GM12892 (cell line): ENCODE results near the gene SLC38A4.

Experiments
- POLR2A ChIP-seq: IDR thresholded peaks from 2 replicates; pipeline ENCODE4 v1.6.1; 2011; ENCODE audit warnings: low read depth, low read length, control low read depth
- POLR2AphosphoS5 ChIP-seq: IDR thresholded peaks from 2 replicates; pipeline ENCODE4 v1.6.1; 2011; ENCODE audit warnings: low read depth, low read length, control low read depth
- TAF1 ChIP-seq: IDR thresholded peaks from 2 replicates; pipeline ENCODE4 v1.6.1; 2011; ENCODE audit warnings: low read depth, mild to moderate bottlenecking, control low read depth, low read length, borderline replicate concordance

GRCh38 chr12:46841891-46842290 lies 16.1 kb upstream of the SLC38A4 start:
- no peak for TF ChIP-seq POLR2A
- no peak for TF ChIP-seq TAF1
- no peak for TF ChIP-seq POLR2AphosphoS5
